ENCODE measurements around the gene TMEM63C.
A peak's percentile ranks its signal among the peaks of the same experiment; 100 is the strongest.
"Not testable (repeated sequence)": the region's sequence is repeated elsewhere in the genome, so short reads cannot be mapped to it uniquely, and the experiment has no call there.

Gene TMEM63C

DNA sequence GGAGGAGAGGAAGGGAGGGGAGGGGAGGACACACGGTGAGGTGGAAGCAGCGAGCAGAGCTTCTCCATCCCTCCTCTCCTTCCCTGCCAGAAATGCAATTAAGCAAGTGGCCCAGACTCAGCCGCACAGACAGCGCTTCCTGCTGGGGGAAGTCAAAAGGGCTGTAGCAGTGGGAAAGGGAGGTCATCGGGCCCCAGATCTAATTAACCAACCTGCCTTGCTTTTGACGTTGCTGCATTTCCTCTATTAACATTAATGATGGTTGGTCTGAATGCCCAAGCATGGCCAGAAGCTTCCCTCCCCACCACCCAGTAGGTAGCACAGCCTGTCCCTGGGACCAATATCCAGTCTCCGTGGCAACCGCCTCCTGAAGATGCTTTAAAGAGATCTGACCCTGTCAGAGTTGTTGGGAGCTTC lies 94.0 kb downstream of the TMEM63C start:
- peak in 1 of 56 donors; percentile 19 for DNase-seq

DNA sequence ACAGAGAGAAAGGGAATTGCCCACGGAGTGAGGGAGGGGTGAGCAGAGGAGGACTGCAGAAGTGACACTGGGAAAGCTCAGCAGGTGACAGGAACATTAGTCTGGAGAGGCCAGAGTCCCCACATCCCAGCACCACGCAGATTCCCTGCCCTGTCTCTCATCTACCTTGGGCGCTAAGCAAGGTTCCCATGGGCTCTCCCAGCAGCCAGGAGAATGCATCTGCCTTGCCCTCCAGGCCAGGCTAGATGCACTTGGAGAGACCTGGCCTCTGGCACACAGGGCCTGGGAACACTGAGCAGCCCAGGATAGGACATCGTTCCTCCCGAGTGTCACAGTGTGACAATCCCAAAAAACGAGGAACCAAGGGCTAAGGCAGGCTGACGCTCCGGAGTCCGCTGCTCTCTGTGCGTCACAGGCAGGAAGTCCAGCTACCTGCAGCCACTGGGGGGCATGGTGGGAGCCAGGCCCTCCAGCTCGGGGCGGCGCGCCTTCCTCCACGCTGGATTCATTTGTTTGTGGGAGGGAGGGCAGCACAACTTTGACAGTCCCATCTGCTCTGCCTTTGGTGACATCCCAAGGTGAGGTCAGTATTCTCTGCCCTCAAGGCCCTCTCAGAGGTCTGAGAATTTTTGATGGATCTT lies 94.8 kb downstream of the TMEM63C start:
- no peak for DNase-seq

DNA sequence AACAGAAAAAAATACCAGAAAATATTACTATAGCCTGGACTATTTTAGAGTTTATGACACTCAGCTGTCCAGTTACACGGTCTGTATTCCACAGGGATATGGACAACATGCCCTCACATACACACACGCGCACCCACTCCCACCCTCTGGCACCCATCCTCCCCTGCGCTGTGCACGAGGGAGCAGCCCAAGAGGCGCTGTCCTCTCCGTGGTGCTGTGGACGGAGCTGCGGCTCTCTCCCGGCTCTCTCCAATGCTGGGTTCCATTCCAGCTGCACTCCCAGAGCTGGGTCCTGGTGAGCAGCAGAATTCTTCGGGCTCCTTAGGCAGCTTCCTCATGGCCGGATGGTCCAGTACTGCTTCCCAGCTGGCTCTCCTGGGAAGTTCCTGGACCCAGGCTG lies 95.4 kb downstream of the TMEM63C start:
- DNase-seq = no peak

DNA sequence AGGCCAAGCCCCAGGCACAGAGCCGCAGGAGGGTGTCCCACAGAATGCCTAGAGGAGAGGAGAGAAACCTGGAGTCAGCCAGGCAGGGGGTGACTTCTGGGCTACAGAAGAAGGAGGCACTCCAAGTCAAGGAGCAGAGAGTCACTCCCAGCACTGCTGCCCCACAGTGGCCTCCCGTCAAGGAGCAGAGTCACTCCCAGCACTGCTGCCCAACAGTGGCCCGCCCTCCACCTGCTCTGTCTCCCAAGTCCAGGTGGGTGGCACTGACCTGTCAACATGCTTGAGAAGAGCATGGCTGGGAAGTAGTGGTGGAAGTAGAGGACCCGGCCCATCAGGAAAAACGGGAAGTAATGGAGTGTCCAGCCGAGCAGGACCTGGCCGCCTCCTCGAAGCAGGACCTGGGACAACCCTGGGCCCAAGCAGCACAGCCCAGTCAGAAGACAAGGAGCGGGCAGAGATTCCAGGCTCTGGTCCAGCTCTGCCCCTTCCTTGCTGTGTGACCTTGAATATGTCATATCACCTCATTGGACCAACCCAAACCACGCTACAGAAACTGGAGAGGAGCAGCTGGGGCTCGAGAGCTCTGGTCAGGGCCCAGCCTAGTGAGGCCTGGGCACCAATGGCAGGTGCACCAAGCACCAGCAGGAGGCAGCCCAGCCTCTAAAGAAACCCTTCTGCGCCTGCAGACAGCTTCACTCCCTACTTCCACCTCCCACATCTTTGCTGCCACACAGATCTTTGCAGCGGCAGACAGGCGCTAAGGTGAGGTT lies 97.0 kb downstream of the TMEM63C start:
- DNase-seq = no peak

DNA sequence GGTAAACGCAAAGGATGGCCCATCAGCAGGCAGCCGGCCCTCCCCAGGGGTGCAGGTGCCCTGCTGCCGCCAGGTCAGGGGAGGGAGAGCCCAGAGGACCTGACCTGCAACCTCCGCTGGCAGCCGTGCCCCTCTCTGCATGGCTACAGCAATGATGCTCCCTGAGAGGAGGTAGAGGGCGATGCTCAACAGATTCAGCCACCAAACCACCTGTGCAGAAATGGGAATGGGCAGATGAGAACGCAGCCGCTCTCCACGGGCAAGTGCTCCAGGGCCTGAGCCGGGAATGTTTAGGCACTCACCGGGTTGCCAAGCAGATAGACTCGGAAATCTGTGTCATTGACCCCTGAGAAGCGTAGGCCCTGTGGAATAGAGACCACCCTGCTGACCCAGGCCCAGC lies 98.1 kb downstream of the TMEM63C start:
- no peak for DNase-seq

DNA sequence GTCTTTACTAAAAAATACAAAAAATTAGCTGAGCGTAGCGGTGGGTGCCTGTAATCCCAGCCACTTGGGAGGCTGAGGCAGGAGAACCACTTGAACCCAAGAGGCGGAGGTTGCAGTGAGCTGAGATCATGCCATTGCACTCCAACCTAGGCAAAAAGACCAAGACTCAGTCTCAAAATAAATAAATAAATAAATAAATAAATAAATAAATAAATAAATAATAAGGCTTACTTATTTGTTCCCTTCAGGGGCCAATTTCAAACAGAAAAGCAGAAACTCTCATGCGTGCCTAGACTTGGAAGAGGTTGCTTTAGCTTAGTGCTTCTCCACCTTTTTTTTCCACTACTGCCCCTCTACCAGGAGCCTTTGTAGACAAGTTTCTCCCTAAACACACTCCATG lies 99.3 kb downstream of the TMEM63C start:
- not testable (repeated sequence) for DNase-seq

DNA sequence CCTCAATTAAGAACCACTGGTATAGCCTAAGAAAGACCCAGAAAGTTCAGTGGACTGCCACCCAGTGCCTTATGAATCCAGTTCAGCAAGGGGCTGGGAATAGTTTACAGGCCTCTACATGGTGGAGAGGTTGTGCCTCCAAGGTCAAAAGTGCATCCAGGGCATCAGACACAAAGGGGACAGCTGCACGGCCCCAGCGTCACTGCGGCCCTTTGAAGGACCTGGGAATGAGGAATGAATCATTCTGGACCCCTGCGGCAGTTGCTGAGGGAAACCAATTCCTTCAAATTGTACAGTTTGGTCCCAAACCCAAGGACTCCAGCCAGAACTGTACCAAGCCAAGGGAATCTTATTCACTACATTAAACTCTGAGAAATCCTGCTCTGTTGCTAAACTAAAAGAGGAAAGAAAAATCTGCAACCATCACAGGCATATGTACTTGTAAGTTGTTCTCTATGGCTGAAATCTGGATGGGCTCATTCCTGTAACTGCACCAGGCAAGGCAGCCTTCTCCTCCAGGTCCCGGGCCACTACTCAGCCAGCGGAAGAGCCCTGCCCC lies 100.3 kb downstream of the TMEM63C start:
- no peak for DNase-seq

DNA sequence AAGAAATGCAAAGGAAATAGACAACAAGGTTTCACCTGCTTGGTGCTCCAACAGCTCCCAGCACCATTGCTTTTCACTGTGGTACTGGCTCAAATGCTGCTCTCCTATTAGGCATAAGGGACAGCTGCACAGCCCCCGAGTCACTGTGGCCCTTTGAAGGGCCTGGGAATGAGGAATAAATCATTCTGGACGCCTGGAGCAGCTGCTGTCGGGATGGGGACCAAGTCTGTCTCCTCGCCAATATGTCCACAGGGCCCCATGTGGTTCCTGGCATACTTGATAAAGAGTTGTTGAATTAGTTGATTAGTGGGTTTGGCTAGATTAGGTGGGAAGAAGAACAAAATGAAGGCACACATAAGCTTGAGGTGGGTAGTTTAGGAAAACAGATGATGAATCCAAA lies 102.5 kb downstream of the TMEM63C start:
- DNase-seq = no peak

DNA sequence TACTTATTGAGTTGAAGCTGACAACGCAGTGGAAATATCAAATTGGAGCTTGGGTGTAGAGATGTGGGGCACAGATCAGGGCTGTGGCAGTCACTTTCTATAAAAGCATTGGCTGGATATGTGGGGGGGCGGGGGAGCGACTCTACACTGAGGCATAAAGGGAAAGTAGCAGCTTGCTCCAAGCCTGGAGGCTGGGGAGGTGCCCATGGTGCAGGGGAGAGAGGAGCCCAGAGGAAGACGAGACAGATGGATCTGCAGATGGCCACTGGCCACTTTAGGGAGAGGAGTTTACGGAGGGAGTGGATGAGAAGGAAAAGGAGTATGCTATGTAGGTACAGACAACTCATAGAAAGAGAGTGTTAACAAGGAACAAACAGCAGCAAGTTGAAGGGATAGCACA lies 102.9 kb downstream of the TMEM63C start:
- DNase-seq = peak in 3 of 56 donors; percentile 28 to 42 (median 34)

DNA sequence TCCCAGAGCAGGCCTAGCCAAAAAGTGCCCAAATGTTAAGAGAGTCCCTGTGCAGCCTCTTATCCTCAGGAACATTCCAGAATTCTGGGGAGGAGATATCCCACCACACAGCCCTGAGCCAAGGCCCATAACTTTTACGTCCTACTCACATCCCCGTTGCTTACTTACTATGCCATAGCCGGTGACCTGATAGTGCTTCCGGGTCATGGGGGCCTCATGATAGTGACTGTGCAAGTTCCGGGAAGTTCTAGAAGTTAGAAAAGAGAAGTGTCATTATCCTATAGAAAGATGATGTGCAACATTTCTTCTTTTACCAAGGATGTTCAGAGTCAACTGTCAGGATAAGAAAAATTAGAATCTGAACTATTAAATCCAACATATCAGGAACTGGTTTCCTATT lies 105.0 kb downstream of the TMEM63C start:
- DNase-seq = no peak

DNA sequence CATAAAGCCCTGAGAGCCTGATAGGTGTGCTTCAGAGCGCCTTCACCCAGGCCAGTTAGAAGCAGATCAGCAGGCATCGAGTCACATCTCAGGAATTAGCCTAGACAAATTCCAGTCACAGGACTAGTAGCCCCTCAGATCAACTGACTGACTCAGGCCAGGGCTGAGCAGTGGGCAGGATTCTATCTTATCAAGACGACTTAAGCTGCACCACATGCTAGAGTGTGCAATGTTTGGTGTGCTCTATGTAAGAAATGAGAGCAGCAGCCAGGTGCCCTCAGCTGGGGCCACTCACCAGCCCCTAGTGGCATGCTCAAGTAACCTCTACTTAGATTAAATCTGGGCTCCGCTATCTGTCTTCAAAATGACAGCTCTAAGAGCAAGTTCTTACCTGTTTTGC lies 109.1 kb downstream of the TMEM63C start:
- no peak for DNase-seq

DNA sequence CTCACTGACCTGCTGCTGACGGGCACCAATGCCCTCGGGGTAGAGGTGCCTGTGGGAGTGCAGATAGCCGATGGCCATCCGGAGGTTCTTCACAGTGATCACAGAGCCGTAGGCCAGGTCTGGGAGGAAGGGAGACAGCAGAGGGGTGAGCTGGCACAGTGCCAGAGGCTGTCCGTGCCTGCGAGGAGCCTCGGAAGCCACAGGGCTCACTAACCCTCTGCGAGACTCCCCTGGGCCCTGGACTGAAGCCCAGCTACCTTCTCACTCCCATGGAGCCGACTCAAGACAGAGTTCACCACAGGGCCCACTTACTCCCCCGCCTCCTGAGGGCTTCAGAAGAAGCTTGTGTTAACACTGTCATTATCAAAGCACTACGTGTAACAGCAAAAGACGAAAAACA lies 114.6 kb downstream of the TMEM63C start:
- DNase-seq = peak in 1 of 56 donors; percentile 42

DNA sequence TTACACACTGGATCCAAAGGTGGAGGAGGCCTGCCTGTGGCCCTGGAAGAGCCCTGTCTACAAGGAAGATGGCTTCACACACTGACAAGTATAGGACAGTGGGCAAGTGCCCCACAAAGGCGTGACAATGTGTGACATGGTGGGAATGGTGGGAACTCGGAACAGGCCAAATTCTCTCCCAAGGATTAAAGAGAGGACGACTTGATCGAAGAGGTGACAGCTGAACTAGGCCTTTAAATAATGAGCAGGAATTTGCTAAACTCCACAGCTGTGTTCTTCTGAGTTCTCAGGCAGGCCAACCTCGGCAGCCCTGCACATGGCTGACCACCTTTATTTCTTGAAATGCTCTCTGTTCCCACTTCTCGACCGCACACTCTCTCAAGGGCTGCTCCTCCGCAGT lies 115.3 kb downstream of the TMEM63C start:
- DNase-seq = no peak

DNA sequence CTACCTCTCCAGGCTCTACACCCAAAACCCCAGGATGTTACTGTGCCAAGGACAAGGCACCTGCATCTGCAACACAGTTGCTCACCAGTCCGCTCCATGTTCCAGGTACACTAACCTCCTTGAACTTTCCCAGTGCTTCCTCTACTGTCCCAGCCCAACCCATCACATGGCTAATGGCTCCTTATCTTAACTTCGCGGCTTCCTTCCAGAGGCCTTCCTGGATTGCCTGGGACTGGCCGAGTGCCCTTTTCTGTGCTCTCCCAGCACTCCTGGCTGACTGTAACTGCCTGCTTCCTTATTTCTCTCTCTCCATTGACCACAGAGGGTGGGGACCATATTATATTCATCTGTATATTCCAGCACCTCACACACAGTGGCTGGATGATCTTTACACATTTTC lies 118.2 kb downstream of the TMEM63C start:
- no peak for DNase-seq

DNA sequence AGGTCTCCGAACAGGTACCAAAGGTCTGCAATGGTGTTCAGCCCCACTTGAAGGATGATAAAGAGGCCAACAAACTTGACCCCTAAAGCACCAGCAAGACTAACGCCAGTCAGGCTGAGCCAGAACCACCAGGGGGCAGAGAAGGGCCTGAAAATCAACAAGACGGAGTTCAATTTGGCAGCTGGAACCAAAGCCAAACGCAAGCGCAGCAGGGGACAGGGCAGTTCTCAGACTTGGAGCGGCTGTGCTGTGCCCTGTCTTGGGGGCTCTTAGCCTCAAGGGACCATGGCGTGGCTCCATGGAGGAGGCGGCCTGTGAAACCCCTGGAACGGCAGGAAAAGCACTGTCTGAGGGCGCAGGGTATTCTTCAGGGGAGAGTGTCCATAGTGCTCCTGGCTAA lies 119.5 kb downstream of the TMEM63C start:
- peak; percentile 30 to 95 (median 75) for DNase-seq

DNA sequence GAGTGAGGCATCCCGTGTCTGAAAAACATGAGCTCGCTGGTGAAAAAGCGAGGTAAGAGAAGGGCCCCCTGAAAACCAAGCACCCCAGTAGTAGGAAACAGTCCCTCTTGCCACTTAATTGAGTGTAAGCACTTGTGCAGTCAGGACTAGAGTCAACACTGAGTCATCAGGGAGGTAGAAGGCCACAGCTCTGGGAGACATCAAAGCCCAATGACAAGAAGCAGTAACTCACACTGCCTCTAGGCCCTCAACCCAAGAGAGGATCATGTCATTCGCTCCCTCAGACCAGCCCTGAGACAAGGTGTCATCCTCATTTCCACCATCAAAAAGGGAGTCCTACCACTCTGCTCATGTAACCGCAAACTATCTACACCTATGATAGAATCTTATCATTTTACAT lies 121.3 kb downstream of the TMEM63C start:
- DNase-seq = no peak

DNA sequence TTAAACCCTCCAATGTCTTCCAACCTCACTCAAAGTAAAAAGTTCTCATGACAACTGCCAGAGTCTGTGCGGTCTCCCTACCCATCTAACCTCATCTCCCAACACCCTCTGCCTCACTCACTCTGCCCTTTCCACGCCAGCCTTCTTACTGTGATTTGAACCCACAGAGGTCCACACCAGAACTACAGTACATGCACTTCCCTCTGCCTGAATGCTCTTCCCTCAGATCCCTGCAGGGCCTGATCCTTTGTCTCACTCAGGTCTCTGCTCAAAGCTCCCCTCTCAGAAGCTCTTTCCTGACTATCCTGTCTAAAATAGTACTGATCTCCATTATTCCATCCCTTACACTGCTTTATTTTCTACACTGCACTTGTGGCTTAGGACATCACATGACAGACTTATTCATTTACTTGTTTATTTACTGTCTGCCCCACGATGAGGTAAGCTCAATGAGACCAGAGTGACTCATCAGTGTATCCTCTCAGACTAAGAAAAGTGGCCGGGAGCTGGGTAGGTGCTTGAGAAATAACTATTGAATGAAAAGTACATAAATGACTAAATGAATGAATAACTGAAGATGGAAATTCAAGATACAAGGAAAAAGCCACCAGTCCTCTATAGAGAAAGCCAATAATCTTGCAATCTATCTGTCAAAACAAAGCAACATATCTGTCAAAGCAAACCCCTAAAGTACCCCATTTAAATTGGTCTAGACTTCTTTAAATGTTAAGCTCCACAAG lies 122.0 kb downstream of the TMEM63C start:
- peak in 5 of 56 donors; percentile 16 to 31 (median 25) for DNase-seq

DNA sequence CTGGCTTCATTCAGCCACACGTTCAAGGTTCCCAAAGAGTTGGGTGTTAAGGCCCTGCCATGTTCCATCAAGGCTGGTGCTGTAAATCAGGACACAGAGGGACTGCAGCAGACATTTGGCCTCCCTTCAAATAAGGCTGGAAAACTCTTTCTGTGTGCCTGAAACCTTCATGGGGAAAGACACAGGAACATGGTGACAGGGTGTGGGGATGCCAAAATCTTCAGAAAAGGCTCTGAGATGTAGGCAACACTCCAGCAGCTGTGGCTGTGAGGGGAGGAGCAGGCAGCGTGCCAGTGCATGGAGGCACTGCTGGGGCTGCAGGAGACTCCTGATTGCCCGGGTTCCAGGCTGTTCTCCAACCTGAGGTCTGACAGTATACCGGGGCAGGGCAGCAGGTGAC lies 124.1 kb downstream of the TMEM63C start:
- peak in 35 of 56 donors; percentile 16 to 76 (median 48) for DNase-seq

DNA sequence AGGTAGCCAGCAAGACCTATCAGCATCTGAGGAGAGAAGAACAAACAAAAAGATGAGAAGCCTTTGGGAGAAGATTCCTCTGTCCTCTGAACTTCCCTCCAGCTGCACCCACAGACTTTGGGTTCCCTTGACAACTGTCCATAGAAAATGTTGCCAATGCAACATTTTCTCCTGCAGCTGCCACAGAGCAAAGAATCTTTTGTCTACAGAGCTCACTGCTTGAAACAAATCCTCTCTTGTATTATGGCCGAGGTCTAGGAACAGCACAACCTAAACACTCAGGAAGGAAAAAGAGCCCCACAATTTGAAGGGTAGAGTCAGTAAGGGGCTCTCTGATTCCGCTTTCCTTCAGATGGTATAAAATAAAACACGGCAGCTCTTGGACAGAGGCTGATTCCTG lies 124.8 kb downstream of the TMEM63C start:
- peak in 42 of 56 donors; percentile 11 to 89 (median 61) for DNase-seq

DNA sequence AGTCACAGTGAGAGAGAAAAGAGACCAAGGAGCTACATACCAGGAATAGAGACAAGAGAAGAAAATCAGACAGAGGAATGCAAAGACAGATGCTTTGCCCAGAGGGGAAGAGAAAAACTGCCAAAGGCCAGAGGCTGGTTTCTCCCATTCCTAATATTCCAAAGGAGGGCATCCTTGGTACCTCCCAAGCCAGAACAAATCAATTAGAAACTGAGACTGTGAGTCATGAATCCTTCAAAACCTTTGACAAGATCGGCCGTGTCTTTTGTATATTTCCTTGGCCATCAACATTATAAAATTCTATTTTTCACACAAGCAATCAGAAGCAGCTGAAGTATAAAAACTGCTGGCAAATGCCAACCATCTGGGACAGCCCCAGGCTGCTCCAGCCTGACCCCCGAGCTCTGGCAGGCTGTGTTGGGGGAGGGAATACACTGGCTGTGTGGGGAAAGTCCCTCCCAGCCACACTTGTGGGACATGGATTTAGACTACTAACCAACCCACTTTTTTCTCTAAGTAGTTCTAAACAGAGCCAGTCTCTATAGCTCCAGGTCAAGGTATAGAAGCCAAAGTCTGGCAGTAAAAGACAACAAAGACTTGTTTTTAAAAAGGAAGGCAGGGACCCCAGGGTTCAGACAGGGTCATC lies 125.4 kb downstream of the TMEM63C start:
- peak in 49 of 56 donors; percentile 20 to 84 (median 60) for DNase-seq
